HPDE6-E6E7 (cell line): ENCODE data around the gene ZNF827.

ENCODE experiments used
- DNase-seq: peaks from one replicate; pipeline ENCODE4 v3.0.0; 2011; ENCODE audit warnings: missing footprints; ENCODE audit errors: extremely low spot score

The ZNF827 gene

DNA sequence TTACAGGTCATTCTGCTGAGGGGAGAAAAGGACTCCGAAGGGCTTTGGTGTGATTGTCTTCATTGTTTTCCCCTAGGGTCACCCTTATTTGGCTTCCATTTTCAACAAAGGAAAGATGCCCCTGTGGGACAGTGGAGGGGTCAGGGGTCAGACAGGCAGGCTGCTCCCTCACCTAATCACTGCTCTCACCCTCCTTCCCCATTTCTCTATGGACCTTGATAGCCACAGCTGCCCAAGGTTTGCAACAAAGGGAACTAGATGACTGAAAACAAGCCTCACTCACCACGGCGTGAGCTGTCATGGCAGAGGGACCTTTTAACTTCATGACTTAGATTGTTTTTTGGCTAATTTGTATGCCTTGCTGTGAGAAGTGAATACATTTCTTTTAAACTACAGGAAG lies 218.0 kb downstream of the ZNF827 start:
- no peak for DNase-seq

DNA sequence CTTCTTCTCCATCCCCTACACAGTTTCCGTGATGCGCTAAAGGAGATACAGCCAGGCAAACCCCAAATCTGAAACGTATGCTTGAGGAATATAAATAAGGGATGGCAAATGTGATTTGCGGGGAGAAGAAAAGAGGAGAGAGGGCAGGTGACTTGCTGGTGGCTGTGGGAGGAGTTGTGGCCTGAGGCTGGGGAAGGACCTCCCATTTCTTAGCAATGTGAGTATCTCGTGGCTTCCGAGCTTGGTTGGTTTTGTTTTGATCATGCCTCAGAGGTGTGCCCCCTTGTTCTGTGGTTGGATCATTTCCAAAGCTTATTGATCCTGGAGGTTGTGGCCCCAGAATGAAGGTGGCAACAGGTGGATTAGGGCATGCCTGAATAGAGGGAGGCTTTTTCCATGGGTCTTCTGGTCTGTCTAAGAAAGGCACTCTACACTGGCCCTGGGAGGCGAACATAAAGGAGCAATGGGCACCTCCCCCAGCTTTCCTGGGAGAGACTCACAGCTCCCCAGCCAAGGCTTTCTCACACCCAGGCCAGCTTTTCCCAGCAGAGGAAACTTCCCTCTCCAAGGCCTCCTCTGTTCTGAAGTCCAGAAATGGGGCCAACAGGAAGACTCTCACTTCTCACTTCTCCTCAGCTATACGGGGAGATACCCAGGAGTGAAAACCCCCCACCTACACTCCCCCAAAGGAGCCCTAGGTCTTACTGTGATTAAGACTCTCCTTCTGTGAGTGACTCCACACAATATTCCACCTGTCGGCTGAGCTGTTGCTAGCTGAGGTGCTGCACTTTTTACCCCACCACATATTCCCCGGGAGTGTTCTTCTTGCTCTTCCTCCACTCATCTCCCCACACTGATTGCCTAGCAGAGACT lies 218.6 kb downstream of the ZNF827 start:
- no peak for DNase-seq

DNA sequence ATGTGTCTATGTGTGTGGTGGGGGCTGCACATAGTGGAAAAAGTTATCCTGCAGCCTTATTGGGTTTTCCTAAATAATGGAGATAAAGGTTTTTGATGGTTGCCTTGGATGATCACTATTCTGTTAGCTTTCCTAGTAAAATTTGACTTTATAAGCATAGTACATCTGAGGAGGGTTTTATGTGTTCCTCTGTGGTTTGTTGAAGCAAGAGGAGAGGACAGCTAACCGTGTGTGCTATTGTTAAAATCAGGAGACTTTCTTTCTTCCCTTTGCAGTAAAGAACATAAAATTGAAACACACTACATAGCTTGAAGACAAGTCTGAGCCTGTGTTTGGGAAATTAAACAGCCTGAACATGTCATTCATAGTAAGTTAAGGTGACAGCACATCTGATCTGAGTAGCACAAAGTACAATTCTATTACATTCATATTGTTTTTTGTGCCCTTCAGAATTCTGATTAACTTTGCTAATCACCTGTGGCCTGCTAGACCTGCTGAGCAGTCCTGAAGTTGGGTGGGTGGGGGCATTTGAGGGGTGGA lies 221.9 kb downstream of the ZNF827 start:
- DNase-seq: no peak

DNA sequence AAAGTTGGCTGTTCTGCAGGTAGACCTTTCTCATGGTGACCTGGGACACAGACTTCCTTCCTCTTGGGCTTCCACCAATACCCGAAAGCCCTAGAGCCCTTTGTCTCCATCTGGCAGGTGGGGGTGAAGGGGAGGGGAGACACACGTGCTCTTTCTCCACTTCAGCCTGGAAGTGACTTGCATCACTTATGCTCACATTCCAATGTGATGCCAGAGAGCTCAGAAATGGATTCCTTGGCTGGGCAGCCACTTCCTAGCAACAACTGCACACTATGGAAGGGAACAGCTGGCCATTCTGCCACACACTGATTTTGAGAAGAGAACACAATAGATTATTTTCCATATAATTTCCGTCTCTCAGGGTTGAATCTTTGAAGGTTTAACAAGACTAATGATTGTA lies 222.4 kb downstream of the ZNF827 start:
- no peak for DNase-seq

DNA sequence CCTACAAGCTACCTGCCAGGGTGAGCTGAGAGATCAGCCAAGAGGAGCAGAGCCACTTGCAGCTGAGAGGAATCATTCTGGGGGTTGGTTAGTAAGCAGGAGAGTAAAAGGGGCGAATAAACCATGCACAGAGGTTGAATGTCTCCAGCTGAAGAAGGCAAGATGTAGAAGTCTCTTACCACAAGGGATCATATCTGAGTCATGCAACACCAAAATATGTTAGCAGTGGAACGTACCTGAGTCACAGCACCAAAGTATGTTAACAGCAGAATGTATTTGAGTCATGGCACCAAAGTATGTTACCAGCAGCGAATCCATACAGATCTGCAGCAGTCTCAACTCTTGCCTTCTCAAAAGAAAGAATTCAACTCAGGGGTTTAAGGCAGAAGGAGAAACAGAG lies 228.8 kb downstream of the ZNF827 start:
- peak; percentile 66 for DNase-seq

DNA sequence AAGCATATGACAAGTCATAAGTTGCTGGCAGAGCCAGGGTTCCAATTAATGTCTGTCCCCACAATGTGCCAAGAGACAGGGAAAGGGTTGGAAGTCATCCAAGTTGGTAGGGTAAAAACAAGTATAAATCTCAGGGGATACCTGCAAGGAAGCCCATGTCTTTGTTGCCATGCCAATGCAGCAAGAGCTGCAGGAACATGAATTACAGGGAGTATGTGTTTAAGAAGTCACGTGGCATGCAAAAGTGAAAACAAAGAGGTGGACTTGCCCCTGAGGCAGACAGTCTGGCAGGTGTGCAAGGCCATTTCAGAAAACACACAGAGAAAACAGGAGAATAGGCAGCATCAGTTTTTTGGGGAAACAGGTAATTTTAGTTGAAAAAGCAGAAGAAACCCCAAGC lies 229.3 kb downstream of the ZNF827 start:
- no peak for DNase-seq
